ENCODE measurements around the gene USP32.
"Not testable (repeated sequence)": the region's sequence is repeated elsewhere in the genome, so short reads cannot be mapped to it uniquely, and the experiment has no call there.

Gene USP32

GRCh38 chr17:60392042-60392844 lies at the start of gene USP32:
Gene USP32 (minus strand): TSS chr17:60392133. CDS start chr17:60391939, 194 bp downstream.
- peak; percentile 97 for DNase-seq (ENCODE audit: low read depth)

- DNase-seq (ENCODE audit: low read depth), result no peak
These were observed 47.6 kb upstream of the USP32 start for GRCh38 chr17:60439501-60439900.

- no peak for DNase-seq (ENCODE audit: low read depth)
These were observed 44.7 kb upstream of the USP32 start for GRCh38 chr17:60436676-60437075.

GRCh38 chr17:60435244-60436167 lies 43.6 kb upstream of the USP32 start:
- peak; percentile 11 for DNase-seq (ENCODE audit: low read depth)

- not testable (repeated sequence) for DNase-seq (ENCODE audit: low read depth)
These were observed 41.4 kb upstream of the USP32 start for GRCh38 chr17:60433021-60433997.

- DNase-seq (ENCODE audit: low read depth), result not testable (repeated sequence)
These were observed 38.6 kb upstream of the USP32 start for GRCh38 chr17:60430561-60430960.

- not testable (repeated sequence) for DNase-seq (ENCODE audit: low read depth)
These were observed 36.6 kb upstream of the USP32 start for GRCh38 chr17:60428491-60428890.

- DNase-seq (ENCODE audit: low read depth), result no peak
These were observed 34.7 kb upstream of the USP32 start for GRCh38 chr17:60426596-60426995.

- DNase-seq (ENCODE audit: low read depth), result no peak
These were observed 33.7 kb upstream of the USP32 start for GRCh38 chr17:60425626-60426025.

GRCh38 chr17:60423865-60424264 lies 31.9 kb upstream of the USP32 start:
- no peak for DNase-seq (ENCODE audit: low read depth)

GRCh38 chr17:60422162-60422665 lies 30.3 kb upstream of the USP32 start, which contains the start of gene CHCT1:
Gene CHCT1 (plus strand): TSS chr17:60422489. CDS start chr17:60422593, 104 bp downstream.
- no peak for DNase-seq (ENCODE audit: low read depth)

GRCh38 chr17:60421273-60422161 lies 29.6 kb upstream of the USP32 start:
- DNase-seq (ENCODE audit: low read depth), result peak; percentile 53

GRCh38 chr17:60419875-60420274 lies 27.9 kb upstream of the USP32 start:
- DNase-seq (ENCODE audit: low read depth), result not testable (repeated sequence)

GRCh38 chr17:60419003-60419402 lies 27.1 kb upstream of the USP32 start:
- DNase-seq (ENCODE audit: low read depth), result not testable (repeated sequence)

- no peak for DNase-seq (ENCODE audit: low read depth)
These were observed 24.5 kb upstream of the USP32 start for GRCh38 chr17:60416368-60416925.

- no peak for DNase-seq (ENCODE audit: low read depth)
These were observed 23.2 kb upstream of the USP32 start for GRCh38 chr17:60415146-60415545.

- no peak for DNase-seq (ENCODE audit: low read depth)
These were observed 20.8 kb upstream of the USP32 start for GRCh38 chr17:60412701-60413100.

GRCh38 chr17:60410001-60410400 lies 18.1 kb upstream of the USP32 start:
- no peak for DNase-seq (ENCODE audit: low read depth)

- no peak for DNase-seq (ENCODE audit: low read depth)
These were observed 15.0 kb upstream of the USP32 start for GRCh38 chr17:60406887-60407286.

- DNase-seq (ENCODE audit: low read depth), result no peak
These were observed 12.0 kb upstream of the USP32 start for GRCh38 chr17:60403962-60404361.

Data from activated T-helper 1 cell treated with Interleukin-2 at 50 U/mL for 16 hours (primary cell).